Jurkat, Clone E6-1 (cell line): ENCODE measurements around the gene PDGFD.

ENCODE experiments used
- DNase-seq: peaks from one replicate; pipeline ENCODE4 v3.0.0-alpha.2; 2011; ENCODE audit warnings: low read depth, low spot score
- H3K4me3 ChIP-seq: 2 replicates; pipeline ENCODE4 v1.5.1; 2011; ENCODE audit warnings: mild to moderate bottlenecking, low read length, control low read depth, moderate library complexity

Gene PDGFD

GRCh38 chr11:104028476-104029263 is 135.3 kb downstream of the PDGFD start:
- DNase-seq, result no peak
- no peak overlapping the region for H3K4me3 ChIP-seq

DNA sequence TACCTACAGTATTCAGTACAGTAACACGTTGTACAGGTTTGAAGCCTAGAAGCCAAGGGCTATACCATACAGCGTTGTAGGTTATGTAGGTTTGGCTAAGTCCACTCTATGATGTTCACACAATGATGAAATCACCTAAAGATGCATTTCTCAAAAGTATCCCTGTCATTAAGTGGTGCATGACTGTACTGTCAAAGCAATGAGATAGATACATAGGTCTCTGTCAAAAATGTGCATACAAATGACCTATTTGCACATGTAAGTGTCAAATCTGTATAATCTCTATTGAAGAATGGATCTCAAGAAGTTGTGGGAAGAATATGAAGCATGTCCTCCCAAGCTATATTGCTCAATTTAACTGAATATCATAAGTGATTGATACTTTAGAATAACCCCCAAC is 139.4 kb downstream of the PDGFD start:
- no peak for DNase-seq
- no peak overlapping the region for H3K4me3 ChIP-seq

- no peak overlapping the region for H3K4me3 ChIP-seq
- DNase-seq, result no peak
Observed at GRCh38 chr11:104015649-104016415, 148.1 kb downstream of the PDGFD start.

DNA sequence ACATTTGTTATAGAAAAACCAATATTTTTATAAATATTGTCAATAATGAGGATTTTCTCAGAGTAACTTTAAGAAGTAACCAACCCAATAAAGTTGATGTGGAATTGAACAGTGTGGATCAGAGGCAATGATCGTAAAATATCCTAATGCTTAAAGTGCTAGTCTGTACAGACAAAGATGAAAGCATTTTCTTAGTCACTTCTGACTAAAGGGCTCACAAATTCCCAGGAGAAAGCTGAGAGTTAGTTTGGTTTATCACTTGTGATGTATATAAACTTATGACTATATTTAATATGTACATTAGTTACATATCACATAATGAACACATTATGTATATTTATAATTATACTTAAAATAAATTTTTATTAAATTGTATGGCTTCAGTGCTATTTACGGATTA is 152.9 kb downstream of the PDGFD start:
- no peak for DNase-seq

DNA sequence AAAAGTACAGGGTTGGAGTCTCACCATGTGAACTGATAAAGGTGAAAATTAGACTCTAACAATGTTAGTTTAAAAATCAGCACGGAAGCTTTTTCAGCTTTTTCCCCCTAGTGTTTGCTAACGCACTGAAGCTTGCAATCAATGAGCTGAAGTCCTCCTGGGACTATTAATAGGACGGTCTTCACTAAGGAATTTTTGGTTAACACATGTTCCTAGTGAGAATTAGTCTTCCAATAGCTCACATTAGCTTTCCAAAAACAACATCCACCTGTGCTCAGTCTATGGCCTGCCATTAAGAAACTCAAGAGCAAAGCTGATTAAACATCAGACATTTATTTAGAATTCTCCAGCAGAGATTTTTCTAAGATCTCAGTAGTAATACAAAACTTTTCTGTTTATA is 154.2 kb downstream of the PDGFD start:
- no peak for DNase-seq
- no peak overlapping the region for H3K4me3 ChIP-seq

More for the DNA sequence above, 152.9 kb downstream of the PDGFD start:
- no peak overlapping the region for H3K4me3 ChIP-seq

GRCh38 chr11:104005234-104005855 is 158.6 kb downstream of the PDGFD start:
- no peak overlapping the region for H3K4me3 ChIP-seq
- no peak for DNase-seq

DNA sequence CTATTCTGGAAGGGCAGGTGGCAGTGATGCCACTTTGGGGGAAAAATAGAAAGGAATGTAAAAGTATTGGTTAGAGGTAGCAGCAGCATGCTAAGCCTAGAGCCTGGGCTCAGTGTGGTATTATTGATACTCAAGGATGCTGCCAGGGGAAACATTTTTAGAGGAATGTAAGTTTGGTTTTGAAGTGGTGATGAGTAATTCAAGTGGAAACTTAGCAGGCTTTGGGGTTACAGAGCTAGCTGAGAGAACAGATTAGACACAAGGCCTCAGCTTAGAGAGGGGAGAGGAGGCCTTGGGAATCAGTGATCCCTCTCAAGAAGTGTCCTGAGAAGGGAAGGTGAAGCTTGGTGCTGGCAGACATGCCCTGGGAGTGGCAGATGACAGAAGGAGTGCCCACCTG is 160.5 kb downstream of the PDGFD start:
- DNase-seq, result no peak
- H3K4me3 ChIP-seq, result no peak overlapping the region

- no peak for DNase-seq
- no peak overlapping the region for H3K4me3 ChIP-seq
Observed at GRCh38 chr11:104001561-104002056, 162.3 kb downstream of the PDGFD start.

DNA sequence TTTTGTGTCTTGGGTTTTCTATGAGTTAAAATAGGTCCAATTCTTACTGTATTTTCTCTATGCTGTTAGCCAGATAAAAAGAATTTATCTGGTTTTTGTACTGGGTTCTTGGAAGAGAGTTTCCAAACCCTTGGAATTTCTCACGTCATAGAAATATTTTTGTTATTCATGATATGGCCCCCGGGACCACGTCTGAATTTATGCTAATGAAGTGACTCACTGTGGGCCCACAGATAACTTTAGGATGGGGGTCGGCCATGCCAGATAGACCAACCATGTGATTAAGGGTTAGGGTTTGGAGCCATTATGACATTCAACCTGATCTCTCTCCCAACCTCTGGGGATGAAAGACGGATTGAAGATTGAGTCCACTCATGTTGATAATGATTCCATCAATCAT is 163.1 kb downstream of the PDGFD start:
- no peak overlapping the region for H3K4me3 ChIP-seq
- no peak for DNase-seq

DNA sequence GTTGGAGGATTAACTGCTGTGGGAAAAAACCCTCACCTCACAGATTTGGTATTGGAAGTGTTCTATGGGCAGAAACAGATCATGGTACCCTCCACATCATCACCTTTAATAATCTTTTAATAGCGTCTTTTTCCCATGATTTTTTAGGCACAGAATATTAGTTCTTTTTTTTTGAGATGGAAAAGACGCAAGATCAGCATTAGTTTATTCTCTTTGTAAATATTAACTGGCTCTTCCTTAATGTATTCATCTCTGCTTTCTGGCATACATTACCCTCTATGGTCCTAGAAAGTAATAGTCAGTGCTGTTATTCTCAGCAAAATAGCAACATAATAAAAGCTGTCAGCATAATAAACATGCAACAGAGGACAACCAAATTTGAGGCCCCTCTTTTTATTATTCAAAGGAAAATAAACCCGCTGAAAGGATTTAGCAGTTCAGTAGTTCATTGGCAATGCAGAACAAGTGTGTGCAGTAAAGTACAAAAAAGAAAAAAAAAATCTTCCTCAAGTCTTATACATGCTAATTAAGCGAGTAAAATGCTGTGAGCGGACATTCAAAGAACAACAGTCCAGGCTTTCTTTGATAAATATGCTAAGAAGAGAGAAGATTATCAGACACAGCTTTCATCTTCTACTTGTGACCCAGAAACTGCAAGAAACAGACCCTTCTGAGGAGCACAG is 165.0 kb downstream of the PDGFD start:
- DNase-seq, result no peak
- no peak overlapping the region for H3K4me3 ChIP-seq

GRCh38 chr11:103997082-103997481 is 166.9 kb downstream of the PDGFD start:
- DNase-seq, result no peak
- no peak overlapping the region for H3K4me3 ChIP-seq

DNA sequence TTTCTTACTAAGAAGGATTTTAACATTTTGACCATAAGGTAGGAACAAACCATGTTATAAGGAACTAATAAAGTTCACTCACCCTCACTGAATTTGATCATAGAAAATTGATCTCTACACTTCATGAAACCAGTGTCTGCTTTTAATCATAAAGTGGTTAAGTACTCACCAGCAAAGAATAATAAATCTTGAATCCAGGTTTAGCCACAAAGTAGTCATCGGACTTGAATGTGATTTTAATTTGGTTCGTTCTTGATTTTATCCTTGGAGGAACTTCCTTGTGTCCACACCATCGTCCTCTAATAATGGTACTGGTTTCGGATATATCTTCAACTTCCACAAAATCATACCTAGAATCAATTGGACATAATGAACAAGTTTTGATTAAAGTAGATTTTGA is 168.1 kb downstream of the PDGFD start:
- H3K4me3 ChIP-seq, result no peak overlapping the region
- no peak for DNase-seq

GRCh38 chr11:103994518-103994917 is 169.4 kb downstream of the PDGFD start:
- DNase-seq, result no peak
- no peak overlapping the region for H3K4me3 ChIP-seq

DNA sequence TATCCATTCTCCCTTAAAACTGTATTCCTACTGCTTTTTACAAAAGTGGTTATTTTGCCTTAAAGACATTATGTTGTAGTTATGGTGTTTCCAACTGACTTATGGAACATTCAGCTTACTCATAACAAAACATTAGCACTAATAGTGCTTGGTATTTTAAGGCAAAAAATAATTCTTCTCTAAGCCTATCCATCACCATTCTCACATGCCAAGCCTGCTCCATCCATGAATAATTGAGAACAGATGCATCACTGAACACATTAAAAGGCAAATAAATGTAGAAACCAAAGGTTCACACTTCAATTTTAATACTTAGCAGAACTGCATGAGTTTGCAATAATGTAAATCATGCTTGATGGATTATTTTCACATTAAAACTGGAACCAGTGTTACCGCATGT is 169.9 kb downstream of the PDGFD start:
- H3K4me3 ChIP-seq, result no peak overlapping the region
- no peak for DNase-seq

DNA sequence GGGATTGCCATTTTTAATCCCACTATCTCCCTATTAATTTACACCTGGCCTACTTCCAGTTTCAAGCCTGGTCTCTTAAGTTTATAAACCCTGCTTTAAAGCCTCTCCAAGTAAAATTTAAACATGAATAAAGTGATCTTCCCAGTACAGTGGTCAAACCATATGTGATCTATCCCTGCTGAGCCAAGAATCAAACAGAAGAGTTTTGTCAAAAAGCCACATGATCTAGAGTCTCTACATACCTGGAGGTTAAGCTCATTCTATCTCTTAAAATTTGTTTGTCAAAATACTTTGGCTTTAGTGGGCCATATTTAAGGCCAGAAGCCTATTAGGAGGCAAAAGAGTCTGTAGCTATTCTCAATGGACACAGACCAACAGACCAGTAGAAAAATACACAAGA is 170.4 kb downstream of the PDGFD start:
- no peak for DNase-seq
- H3K4me3 ChIP-seq, result no peak overlapping the region

GRCh38 chr11:103988595-103988969 is 175.4 kb downstream of the PDGFD start:
- no peak overlapping the region for H3K4me3 ChIP-seq
- DNase-seq, result no peak

DNA sequence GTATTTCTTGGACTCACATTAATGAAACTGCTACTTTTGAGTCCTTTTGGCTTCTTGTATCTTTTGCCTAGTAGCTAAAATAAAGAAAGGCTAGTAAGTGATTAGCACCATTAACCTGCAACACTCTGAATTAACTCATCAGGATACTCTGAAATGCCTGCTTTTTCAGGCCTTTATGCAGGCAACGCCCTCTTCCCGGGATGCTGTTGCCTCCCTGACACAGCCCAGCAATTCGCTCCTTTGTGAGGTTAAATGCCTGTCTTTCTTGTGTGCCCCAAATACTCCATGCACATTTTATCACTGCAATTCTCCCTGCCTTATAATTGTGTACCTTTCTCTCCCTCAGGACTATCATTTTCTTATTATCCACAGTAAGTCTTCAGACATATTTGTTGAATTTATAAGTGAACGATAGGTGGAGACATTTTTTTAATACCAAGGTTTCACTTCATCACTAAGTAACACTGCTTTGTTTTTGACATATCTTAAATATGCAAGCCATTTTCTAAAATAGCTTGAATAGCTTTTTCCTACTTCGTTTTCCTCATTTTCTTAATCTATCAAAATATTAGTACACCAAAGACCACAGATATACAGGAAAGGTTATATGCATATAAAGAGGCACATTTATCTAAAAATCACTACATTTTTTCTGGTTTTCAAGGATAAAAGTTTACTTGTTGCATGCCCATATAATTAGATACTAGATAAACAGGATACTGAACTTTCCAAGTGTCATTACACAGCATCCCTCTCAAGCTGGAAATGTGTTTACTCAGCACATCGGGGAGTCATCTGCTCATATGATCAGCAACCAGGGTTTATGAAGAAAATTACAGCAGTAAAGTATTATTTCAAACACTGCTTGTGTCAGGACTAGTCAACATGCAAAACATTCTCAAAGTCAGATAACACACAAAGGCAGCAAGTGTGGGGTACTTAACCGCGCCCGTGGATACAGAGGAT is 176.0 kb downstream of the PDGFD start:
- DNase-seq, result no peak
- H3K4me3 ChIP-seq, result no peak overlapping the region

DNA sequence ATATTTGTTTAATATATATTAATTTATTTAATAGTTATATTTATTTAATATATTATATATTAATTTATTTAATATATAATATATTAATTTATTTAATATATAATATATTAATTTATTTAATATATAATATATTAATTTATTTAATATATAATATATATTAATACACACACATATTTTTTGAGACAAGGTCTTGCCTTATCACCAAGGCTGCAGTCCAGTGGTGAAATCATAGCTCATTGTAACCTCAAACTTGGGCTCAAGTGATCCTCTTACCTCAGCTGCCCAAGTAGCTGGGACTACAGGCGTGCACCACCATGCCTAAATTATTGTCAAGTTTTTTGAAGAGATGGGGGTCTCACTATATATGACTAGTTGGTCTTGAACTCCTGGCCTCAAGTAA is 178.9 kb downstream of the PDGFD start:
- no peak for DNase-seq
- H3K4me3 ChIP-seq, result no peak overlapping the region
